HG03565 (cell line): ENCODE data around the gene CDH16.

Experiments
- ATAC-seq: cut with Tn5 transposase; IDR thresholded peaks from one replicate; pipeline ENCODE4 v1.9.1; 2021; ENCODE audit warnings: mild to moderate bottlenecking, moderate library complexity; ENCODE audit not compliant: unreplicated experiment

The CDH16 gene

GRCh38 chr16:66930189-66930588 is 11.5 kb upstream of the CDH16 start:
- ATAC-seq: no peak

GRCh38 chr16:66928702-66929388 is 10.2 kb upstream of the CDH16 start:
- no peak for ATAC-seq

- ATAC-seq: no peak
These were observed 9.4 kb upstream of the CDH16 start for GRCh38 chr16:66927918-66928649.

GRCh38 chr16:66926961-66927436 is 8.3 kb upstream of the CDH16 start:
- no peak for ATAC-seq

- ATAC-seq: no peak
These were observed 7.7 kb upstream of the CDH16 start for GRCh38 chr16:66926171-66926947.

DNA sequence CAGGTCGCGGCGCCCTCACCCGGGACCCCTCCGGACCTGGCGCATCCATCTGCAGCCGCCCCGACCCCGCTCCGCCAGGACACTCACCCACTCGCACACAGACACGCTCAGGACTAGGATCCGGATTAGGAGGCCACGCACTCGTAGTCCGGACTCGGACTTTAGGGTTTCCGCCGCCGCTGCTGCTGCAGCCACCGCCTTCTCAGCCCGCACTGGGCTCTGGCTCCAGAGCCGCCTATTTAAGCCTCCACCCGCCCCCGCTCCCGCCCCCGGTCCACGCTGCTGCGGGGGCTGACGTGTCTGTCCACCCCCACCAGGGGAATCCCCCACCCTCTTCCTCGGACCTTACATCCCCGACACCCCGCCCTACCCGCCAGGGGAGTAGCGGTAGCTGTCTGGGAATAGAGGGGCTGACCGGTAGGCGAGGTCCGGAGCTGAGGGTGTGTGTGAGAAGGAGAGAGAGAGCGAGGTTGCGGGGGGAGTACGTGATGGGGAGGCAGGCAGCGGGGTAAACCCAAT is 6.7 kb upstream of the CDH16 start, which contains the start of gene RRAD:
Gene RRAD, minus strand, starts transcription at position 214 of the 519 bp plus-strand sequence. CDS start 356 bp downstream, outside the sequence.
- ATAC-seq: no peak

GRCh38 chr16:66924527-66925321 is 6.0 kb upstream of the CDH16 start:
- ATAC-seq: no peak

GRCh38 chr16:66923866-66924265 is 5.2 kb upstream of the CDH16 start:
- no peak for ATAC-seq

DNA sequence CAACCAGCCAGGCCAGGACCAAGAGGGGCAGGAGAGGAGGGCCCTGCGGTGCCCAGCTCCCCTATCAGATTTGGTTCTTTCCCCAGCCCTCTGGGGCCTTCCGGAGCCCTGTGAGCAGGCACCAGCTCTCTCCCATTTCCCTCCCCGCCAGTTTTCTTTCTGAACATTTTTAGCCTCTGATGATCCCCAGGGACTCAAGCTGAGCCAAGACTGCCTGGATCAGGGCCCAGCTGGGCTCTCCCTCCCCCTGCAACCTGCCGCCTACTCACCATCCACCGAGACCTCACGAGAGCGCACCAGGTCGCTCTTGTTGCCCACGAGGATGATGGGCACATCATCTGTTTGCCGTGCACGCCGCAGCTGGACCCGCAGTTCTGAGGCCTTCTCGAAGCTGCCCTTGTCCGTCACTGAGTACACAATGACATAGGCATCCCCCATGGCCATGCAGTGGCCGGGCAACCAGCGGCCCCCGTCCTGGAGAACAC is 4.6 kb upstream of the CDH16 start:
- no peak for ATAC-seq

DNA sequence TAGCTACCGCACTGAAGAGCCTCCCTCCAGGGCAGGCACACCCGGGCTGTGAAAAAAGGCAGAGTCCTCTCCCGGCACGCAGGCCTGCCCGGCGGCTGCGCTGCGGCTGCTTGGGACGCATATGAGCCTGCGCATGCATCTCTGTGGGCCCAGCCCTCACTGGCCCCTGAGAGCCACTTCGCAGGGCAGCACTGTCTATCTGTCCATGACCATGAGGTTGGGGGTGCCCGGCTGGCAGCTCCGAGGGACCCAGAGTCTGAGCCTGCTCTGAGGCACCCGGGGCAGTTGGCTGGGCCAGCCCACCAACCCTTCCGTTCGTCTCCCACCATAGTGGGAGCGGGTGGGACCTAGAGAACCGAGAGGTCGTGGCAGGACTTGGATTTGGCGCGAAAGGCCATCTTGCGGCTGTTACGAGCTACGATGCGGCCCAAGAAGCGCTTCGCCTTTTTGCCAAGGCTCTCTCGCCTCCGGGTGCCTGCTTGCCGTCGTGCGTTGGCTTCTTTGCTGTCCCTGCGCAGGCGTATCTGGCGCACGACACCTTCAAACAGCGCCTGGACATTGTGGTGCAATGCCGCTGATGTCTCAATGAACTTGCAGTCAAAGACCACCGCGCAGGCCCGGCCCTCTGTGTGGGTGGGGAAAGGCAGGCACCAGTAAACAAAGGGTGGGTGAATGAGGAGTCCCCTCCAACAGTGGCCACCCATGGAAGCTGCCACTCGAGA is 3.2 kb upstream of the CDH16 start:
- ATAC-seq: no peak

GRCh38 chr16:66920924-66921680 is 2.4 kb upstream of the CDH16 start:
- ATAC-seq: no peak

- no peak for ATAC-seq
These were observed 1.6 kb upstream of the CDH16 start for GRCh38 chr16:66920299-66920590.

GRCh38 chr16:66919569-66920298 is 1.0 kb upstream of the CDH16 start:
- ATAC-seq: no peak

GRCh38 chr16:66918355-66918754 is 330 bp downstream of the CDH16 start:
- no peak for ATAC-seq

DNA sequence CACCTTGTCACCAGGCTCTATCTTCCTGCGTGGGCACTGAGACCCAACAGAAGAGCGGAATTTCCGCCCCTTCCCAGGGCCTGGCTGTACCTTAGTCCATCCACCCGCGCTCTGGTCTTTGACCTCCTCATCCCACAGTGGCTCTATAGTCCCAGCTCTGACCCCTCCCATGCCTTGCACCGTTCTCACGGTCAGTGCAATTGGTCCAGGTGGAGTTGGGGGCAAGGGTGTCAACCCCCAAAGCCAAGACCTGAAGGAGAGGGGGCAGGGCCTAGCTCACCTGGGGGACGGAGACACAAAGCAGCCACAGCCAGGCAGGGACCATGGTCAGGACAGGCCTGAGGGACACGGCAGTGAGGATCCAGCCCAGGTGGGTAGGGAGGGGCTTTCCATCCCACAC is 944 bp downstream of the CDH16 start:
- no peak for ATAC-seq

GRCh38 chr16:66916518-66916917 is 2.2 kb downstream of the CDH16 start:
- no peak for ATAC-seq

GRCh38 chr16:66915041-66915440 is 3.6 kb downstream of the CDH16 start:
- no peak for ATAC-seq

DNA sequence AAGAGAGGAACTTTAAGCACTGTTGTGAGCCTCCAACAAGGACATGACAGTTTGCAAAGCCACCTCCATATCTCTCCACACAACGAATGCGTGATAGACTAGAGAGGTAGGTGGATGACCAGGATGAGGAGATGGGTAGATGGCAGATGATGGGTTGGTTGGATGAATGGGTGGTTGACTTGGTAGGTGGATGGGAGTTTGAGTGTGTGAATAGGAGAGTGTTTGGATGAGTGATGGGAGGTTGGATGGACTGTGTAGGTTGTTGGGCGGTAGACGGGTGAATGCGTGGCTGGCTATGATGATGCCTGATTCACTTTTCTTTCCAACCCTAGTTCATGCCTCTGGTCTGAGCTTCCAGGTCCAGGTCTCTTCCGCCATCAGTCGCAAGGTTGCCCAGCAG is 4.1 kb downstream of the CDH16 start:
- no peak for ATAC-seq
